Retinal pigment epithelial cell (primary cell): ENCODE data around the gene ATP13A2.

Experiments
- DNase-seq: peaks from one replicate; pipeline ENCODE4 v3.0.0-alpha.2; 2010; ENCODE audit warnings: low read depth
- H3K4me3 ChIP-seq: 2 replicates; pipeline ENCODE4 v1.5.1; 2011; ENCODE audit warnings: mild to moderate bottlenecking, low read length, control low read depth, moderate library complexity
- CTCF ChIP-seq: conservative IDR thresholded peaks from 2 replicates; pipeline ENCODE4 v1.5.1; 2011; ENCODE audit warnings: low read depth, low read length, control low read depth, inconsistent platforms

The ATP13A2 gene

GRCh38 chr1:17013491-17014320 is 2.0 kb upstream of the ATP13A2 start:
- DNase-seq: no peak
- TF ChIP-seq CTCF: no peak
- H3K4me3 ChIP-seq: no peak overlapping the region

GRCh38 chr1:17012775-17013490 is 1.2 kb upstream of the ATP13A2 start:
- TF ChIP-seq CTCF: no peak
- H3K4me3 ChIP-seq: no peak overlapping the region
- DNase-seq: no peak

- DNase-seq: no peak
- H3K4me3 ChIP-seq: peak overlapping the region; percentile 65
- TF ChIP-seq CTCF: no peak
Measured at GRCh38 chr1:17011092-17011438, 663 bp downstream of the ATP13A2 start.

GRCh38 chr1:17009706-17010105 is 2.0 kb downstream of the ATP13A2 start:
- DNase-seq: no peak
- H3K4me3 ChIP-seq: no peak overlapping the region
- no peak for TF ChIP-seq CTCF

- DNase-seq: no peak
- no peak overlapping the region for H3K4me3 ChIP-seq
- no peak for TF ChIP-seq CTCF
Measured at GRCh38 chr1:17008208-17008855, 3.4 kb downstream of the ATP13A2 start.

GRCh38 chr1:17007121-17007520 is 4.6 kb downstream of the ATP13A2 start:
- TF ChIP-seq CTCF: no peak
- no peak for DNase-seq

GRCh38 chr1:17005365-17005740 is 6.4 kb downstream of the ATP13A2 start:
- DNase-seq: no peak
- H3K4me3 ChIP-seq: no peak overlapping the region
- no peak for TF ChIP-seq CTCF

More at GRCh38 chr1:17007121-17007520, 4.6 kb downstream of the ATP13A2 start:
- no peak overlapping the region for H3K4me3 ChIP-seq
